Type B pancreatic cell (in vitro differentiated cells): ENCODE data around the gene ISCU. TPM values are rescaled to one million over a fixed set of nuclear protein-coding genes. Genes with fewer than 3 reads are reported as not detected.

Experiments
- DNase-seq: peaks from one replicate; pipeline ENCODE4 v3.0.0; 2021; ENCODE audit warnings: mixed read lengths; ENCODE audit not compliant: unreplicated experiment; ENCODE audit errors: extremely low spot score
- H3K27ac Mint-ChIP-seq: 2 replicates; pipeline ENCODE4 v1.8.0; 2021; ENCODE audit warnings: mild to moderate bottlenecking, mixed read lengths
- H3K27me3 Mint-ChIP-seq: 2 replicates; pipeline ENCODE4 v1.8.0; 2021; ENCODE audit warnings: mixed read lengths
- H3K36me3 Mint-ChIP-seq: 2 replicates; pipeline ENCODE4 v1.8.0; 2021; ENCODE audit warnings: mixed read lengths
- H3K4me1 Mint-ChIP-seq: one replicate; pipeline ENCODE4 v1.8.0; 2021; ENCODE audit warnings: mixed read lengths; ENCODE audit not compliant: unreplicated experiment
- H3K4me3 Mint-ChIP-seq: 2 replicates; pipeline ENCODE4 v1.8.0; 2021; ENCODE audit warnings: mild to moderate bottlenecking, mixed read lengths
- H3K9me3 Mint-ChIP-seq: 2 replicates; pipeline ENCODE4 v1.8.0; 2021; ENCODE audit warnings: mixed read lengths
- total RNA-seq: library from RNA; stranded (reverse); gene quantifications from 2 replicates; pipeline ENCODE4 v1.2.1, GENCODE V29; 2021; ENCODE audit warnings: low replicate concordance
- TF ChIP-seq, protein P1 (sequence below): fragments of 200-600 bp; sonication (generic); conservative IDR thresholded peaks from 2 replicates; pipeline ENCODE4 v1.5.0; 2021; ENCODE audit warnings: antibody characterized with exemption, mild to moderate bottlenecking

The ISCU gene
- total RNA-seq, 1 donor from 2014 or later: 78.9 TPM

DNA sequence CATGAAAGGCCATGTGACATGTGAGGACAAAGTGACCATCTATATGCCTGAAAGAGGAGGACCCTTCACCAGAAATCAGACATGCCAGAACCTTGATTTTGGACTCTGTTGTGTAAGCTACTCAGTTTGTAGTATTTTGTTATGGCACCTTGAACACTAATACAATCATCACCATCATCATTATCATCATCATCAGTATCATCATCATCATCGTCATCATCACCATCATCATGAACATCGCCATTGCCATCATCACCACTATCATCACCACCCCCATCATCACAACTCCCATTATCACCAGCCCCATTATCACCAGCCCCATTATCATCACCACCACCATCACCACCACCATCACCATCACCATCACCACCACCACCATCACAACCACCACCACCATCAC, 15.9 kb downstream of the ISCU start:
- Mint-ChIP-seq H3K4me3 (no peak overlapping the region), H3K36me3 (no peaks in the 10 kb centered on the region), H3K27ac (no peak overlapping the region), H3K9me3 (peaks cover 5% of the 10 kb centered on the region), H3K4me1 (peaks cover 8% of the 10 kb centered on the region), H3K27me3 (peaks cover 3% of the 10 kb centered on the region)
- TF ChIP-seq, protein P1, sequence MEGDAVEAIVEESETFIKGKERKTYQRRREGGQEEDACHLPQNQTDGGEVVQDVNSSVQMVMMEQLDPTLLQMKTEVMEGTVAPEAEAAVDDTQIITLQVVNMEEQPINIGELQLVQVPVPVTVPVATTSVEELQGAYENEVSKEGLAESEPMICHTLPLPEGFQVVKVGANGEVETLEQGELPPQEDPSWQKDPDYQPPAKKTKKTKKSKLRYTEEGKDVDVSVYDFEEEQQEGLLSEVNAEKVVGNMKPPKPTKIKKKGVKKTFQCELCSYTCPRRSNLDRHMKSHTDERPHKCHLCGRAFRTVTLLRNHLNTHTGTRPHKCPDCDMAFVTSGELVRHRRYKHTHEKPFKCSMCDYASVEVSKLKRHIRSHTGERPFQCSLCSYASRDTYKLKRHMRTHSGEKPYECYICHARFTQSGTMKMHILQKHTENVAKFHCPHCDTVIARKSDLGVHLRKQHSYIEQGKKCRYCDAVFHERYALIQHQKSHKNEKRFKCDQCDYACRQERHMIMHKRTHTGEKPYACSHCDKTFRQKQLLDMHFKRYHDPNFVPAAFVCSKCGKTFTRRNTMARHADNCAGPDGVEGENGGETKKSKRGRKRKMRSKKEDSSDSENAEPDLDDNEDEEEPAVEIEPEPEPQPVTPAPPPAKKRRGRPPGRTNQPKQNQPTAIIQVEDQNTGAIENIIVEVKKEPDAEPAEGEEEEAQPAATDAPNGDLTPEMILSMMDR: no peak
- DNase-seq: no peak

DNA sequence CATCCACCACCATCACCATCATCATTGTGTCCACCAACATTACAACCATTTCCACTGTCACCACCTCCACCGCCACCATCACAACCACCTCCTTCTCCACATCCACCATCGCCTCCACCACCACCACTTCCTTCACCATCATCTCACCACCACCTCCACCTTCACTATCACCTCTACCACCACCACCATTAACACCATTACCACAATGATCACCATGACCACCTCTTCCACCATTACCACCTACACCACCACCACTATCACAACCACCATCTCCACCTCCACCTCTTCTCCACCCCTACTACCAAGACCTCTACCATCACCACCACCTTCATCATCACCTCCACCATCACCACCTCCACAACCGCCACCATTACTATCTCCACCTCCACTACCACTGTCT, 16.4 kb downstream of the ISCU start:
- TF ChIP-seq, protein P1: no peak
- H3K4me3 Mint-ChIP-seq: no peak overlapping the region
- peaks cover 5% of the 10 kb centered on the region for H3K9me3 Mint-ChIP-seq
- no peaks in the 10 kb centered on the region for H3K36me3 Mint-ChIP-seq
- H3K27ac Mint-ChIP-seq: no peak overlapping the region
- peaks cover 12% of the 10 kb centered on the region for H3K4me1 Mint-ChIP-seq
- peaks cover 3% of the 10 kb centered on the region for H3K27me3 Mint-ChIP-seq
- no peak for DNase-seq

DNA sequence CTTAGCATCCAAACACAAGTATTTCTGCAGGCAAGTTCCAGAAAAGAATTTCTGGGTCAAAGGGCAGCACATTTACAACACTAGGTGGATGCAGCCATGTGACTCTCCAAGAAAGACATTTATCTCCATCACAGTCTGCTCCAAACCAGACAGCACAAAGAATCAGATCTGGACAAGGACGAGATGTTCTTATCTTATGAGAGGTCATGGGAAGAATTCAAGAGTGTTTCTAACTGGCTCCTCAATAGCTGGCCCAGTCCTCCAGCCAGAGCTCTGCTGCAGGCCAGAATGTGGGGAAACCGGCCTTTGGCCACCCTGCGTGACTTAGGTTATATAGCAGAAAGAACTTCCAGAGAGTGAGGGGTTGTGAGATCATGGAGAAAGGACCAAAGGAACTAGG, 18.1 kb downstream of the ISCU start:
- DNase-seq: no peak
- peaks cover 5% of the 10 kb centered on the region for H3K9me3 Mint-ChIP-seq
- H3K4me3 Mint-ChIP-seq: no peak overlapping the region
- H3K27me3 Mint-ChIP-seq: no peaks in the 10 kb centered on the region
- H3K4me1 Mint-ChIP-seq: peaks cover 12% of the 10 kb centered on the region
- no peaks in the 10 kb centered on the region for H3K36me3 Mint-ChIP-seq
- no peak overlapping the region for H3K27ac Mint-ChIP-seq
- TF ChIP-seq, protein P1: no peak

DNA sequence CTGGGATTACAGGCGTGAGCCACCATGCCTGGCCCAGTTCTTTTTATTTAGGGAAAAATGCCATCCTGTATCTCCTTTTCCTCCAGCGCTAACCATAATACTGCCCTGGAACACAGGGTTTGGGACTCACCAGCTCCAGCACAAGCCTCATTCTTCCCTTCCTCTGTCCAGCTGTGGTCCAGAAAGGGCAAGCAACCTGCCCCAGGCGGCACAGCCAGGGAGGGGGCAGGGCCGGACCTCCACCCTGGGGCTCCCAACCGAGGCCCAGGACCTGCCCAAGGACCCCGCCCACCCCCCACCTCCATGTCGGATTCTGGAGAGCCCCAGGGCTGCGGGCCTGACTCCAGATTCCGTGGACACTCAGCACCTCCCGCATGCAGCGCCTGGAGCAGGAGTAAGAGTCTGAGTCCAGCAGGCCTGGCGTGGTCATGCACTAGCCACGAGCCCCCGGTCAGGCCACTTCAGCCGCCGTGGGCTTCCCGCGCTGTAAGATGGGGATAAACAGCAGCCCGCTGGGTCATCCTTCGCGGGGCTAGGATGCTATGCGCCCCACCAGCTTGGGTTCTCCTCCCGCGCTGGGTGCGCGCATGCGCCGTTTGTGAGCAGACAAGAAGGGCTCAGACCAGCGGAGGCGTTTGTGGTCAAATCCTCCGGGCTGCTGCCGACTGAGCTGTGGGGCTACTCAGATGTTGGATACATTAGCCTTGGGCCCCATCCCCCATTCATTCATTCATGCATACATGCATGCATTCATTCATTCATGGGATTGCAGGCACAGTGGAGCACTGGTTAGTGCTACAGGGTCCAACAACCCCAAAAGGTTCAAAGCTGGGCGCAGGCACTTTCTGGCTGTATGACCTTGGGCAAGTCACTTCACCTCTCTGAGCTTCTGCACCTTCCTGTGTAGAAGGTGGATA, 19.2 kb downstream of the ISCU start:
- H3K9me3 Mint-ChIP-seq: peaks cover 5% of the 10 kb centered on the region
- no peaks in the 10 kb centered on the region for H3K36me3 Mint-ChIP-seq
- H3K4me1 Mint-ChIP-seq: peaks cover 12% of the 10 kb centered on the region
- H3K27ac Mint-ChIP-seq: no peak overlapping the region
- TF ChIP-seq, protein P1: no peak
- H3K4me3 Mint-ChIP-seq: no peak overlapping the region
- no peaks in the 10 kb centered on the region for H3K27me3 Mint-ChIP-seq
- no peak for DNase-seq

DNA sequence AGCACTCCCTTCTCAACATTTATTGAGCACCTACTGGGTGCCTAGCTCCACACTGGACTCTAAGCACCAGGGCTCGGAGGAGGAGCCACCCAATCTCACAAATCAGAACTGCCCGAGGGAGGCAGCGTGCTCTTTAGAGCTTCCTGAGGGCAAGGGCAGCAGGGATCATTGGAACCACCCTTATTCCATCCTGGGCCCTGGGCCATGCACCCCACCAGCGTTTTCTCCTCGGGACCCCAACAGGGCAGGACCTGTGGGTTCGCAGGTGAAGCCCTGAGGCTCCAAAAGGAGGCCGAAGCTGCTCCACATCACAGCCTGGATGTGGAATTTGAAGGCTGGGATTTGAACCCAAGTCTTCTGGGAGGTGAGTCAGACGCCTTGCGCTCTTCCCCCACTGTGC, 20.1 kb downstream of the ISCU start:
- Mint-ChIP-seq H3K4me3 (no peak overlapping the region), H3K27me3 (no peaks in the 10 kb centered on the region), H3K9me3 (peaks cover 5% of the 10 kb centered on the region), H3K4me1 (peaks cover 12% of the 10 kb centered on the region), H3K36me3 (no peaks in the 10 kb centered on the region), H3K27ac (no peak overlapping the region)
- no peak for DNase-seq
- TF ChIP-seq, protein P1: no peak
